SK-N-SH treated with all-trans-retinoic acid at 6 μM for 48 hours (cell line): ENCODE data around the gene GRM4.

Experiments used
- ATAC-seq: fragments of 200-7000 bp; cut with Tn5 transposase; 3 replicates; pipeline ENCODE4 v1.9.1; 2020; ENCODE audit warnings: mild to moderate bottlenecking, moderate library complexity
- ARNTL ChIP-seq: fragments of 450-650 bp; formaldehyde crosslinking; IDR thresholded peaks from 2 replicates; pipeline ENCODE4 v1.5.0; 2020; ENCODE audit warnings: low read depth, mild to moderate bottlenecking, moderate library complexity, borderline replicate concordance
- BACH2 ChIP-seq: fragments of 250-450 bp; sonication (Bioruptor Pico); IDR thresholded peaks from 2 replicates; pipeline ENCODE4 v1.9.0; 2021; ENCODE audit warnings: mild to moderate bottlenecking, borderline replicate concordance
- CREB5 ChIP-seq: fragments of 250-450 bp; sonication (Bioruptor Pico); IDR thresholded peaks from 2 replicates; pipeline ENCODE4 v1.5.1; 2020; ENCODE audit warnings: low read depth, mild to moderate bottlenecking, moderate library complexity
- CSDC2 ChIP-seq: fragments of 250-450 bp; sonication (Bioruptor Pico); IDR thresholded peaks from 2 replicates; pipeline ENCODE4 v1.5.0; 2020; ENCODE audit warnings: mild to moderate bottlenecking, moderate library complexity
- CSRNP3 ChIP-seq: fragments of 250-450 bp; sonication (Bioruptor Pico); IDR thresholded peaks from 2 replicates; pipeline ENCODE4 v1.5.1; 2021; ENCODE audit warnings: mild to moderate bottlenecking, moderate library complexity
- ESRRG ChIP-seq: fragments of 250-450 bp; sonication (Bioruptor Pico); IDR thresholded peaks from 2 replicates; pipeline ENCODE4 v1.6.1; 2021; ENCODE audit warnings: mild to moderate bottlenecking
- GLIS3 ChIP-seq: fragments of 250-450 bp; sonication (Bioruptor Pico); IDR thresholded peaks from 2 replicates; pipeline ENCODE4 v1.5.0; 2020; ENCODE audit warnings: mild to moderate bottlenecking, moderate library complexity
- ISL1 ChIP-seq: fragments of 250-450 bp; sonication (Bioruptor Pico); IDR thresholded peaks from 2 replicates; pipeline ENCODE4 v2.1.2; 2022; ENCODE audit warnings: mild to moderate bottlenecking, moderate library complexity
- OSR1 ChIP-seq: fragments of 250-450 bp; sonication (Bioruptor Pico); IDR thresholded peaks from 2 replicates; pipeline ENCODE4 v1.8.0; 2022; ENCODE audit warnings: moderate library complexity, mild to moderate bottlenecking, inconsistent platforms
- PATZ1 ChIP-seq: fragments of 250-450 bp; sonication (Bioruptor Pico); IDR thresholded peaks from 2 replicates; pipeline ENCODE4 v1.8.0; 2020; ENCODE audit warnings: mild to moderate bottlenecking, moderate library complexity, borderline replicate concordance
- POU6F1 ChIP-seq: fragments of 250-450 bp; sonication (Bioruptor Pico); IDR thresholded peaks from 2 replicates; pipeline ENCODE4 v1.8.0; 2021; ENCODE audit warnings: low read depth, mild to moderate bottlenecking, moderate library complexity, borderline replicate concordance
- PPARA ChIP-seq: fragments of 250-450 bp; sonication (Bioruptor Pico); IDR thresholded peaks from 2 replicates; pipeline ENCODE4 v1.5.0; 2020; ENCODE audit warnings: mild to moderate bottlenecking, borderline replicate concordance
- RARB ChIP-seq: fragments of 250-450 bp; sonication (Bioruptor Pico); IDR thresholded peaks from 2 replicates; pipeline ENCODE4 v1.8.0; 2021; ENCODE audit warnings: mild to moderate bottlenecking, moderate library complexity
- TCF4 ChIP-seq: fragments of 250-450 bp; sonication (Bioruptor Pico); IDR thresholded peaks from 2 replicates; pipeline ENCODE4 v1.8.0; 2021; ENCODE audit warnings: mild to moderate bottlenecking, moderate library complexity, borderline replicate concordance
- TOX ChIP-seq: fragments of 250-450 bp; sonication (Bioruptor Pico); IDR thresholded peaks from 2 replicates; pipeline ENCODE4 v1.8.0; 2021; ENCODE audit warnings: mild to moderate bottlenecking, moderate library complexity, borderline replicate concordance
- TSHZ2 ChIP-seq: fragments of 250-450 bp; sonication (Bioruptor Pico); IDR thresholded peaks from 2 replicates; pipeline ENCODE4 v1.5.0; 2020; ENCODE audit warnings: mild to moderate bottlenecking, moderate library complexity
- ZC3H10 ChIP-seq: fragments of 250-450 bp; sonication (Bioruptor Pico); IDR thresholded peaks from 2 replicates; pipeline ENCODE4 v1.5.1; 2021; ENCODE audit warnings: mild to moderate bottlenecking, moderate library complexity
- ZFP3 ChIP-seq: fragments of 250-450 bp; sonication (Bioruptor Pico); IDR thresholded peaks from 2 replicates; pipeline ENCODE4 v1.5.0; 2020; ENCODE audit warnings: mild to moderate bottlenecking, moderate library complexity
- ZNF565 ChIP-seq: fragments of 450-650 bp; formaldehyde crosslinking; conservative IDR thresholded peaks from 2 replicates; pipeline ENCODE4 v1.5.0; 2020; ENCODE audit warnings: low read depth, mild to moderate bottlenecking, moderate library complexity
- ZNF70 ChIP-seq: fragments of 450-650 bp; formaldehyde crosslinking; IDR thresholded peaks from 2 replicates; pipeline ENCODE4 v1.5.0; 2020; ENCODE audit warnings: mild to moderate bottlenecking, moderate library complexity
- ZNF8 ChIP-seq: fragments of 450-650 bp; formaldehyde crosslinking; IDR thresholded peaks from 2 replicates; pipeline ENCODE4 v1.5.0; 2020; ENCODE audit warnings: mild to moderate bottlenecking, moderate library complexity

The GRM4 gene

GRCh38 chr6:34098045-34098936 is 47.6 kb downstream of the GRM4 start:
- no peak for ATAC-seq
- TF ChIP-seq ZNF8 (CRISPR knock-in tag) (no peak), POU6F1 (no peak), RARB (CRISPR knock-in tag) (no peak), BACH2 (CRISPR knock-in tag) (no peak), PPARA (CRISPR knock-in tag) (no peak), PATZ1 (CRISPR knock-in tag) (no peak), ZNF565 (CRISPR knock-in tag) (no peak), CREB5 (CRISPR knock-in tag) (no peak), ISL1 (CRISPR knock-in tag) (no peak), TOX (CRISPR knock-in tag) (no peak), ZC3H10 (no peak), TCF4 (no peak), CSDC2 (no peak), CSRNP3 (CRISPR knock-in tag) (no peak), GLIS3 (CRISPR knock-in tag) (no peak), ZFP3 (CRISPR knock-in tag) (no peak), OSR1 (CRISPR knock-in tag) (no peak)

- TF ChIP-seq BACH2 (CRISPR knock-in tag) (no peak), ZNF70 (CRISPR knock-in tag) (no peak), ESRRG (CRISPR knock-in tag) (no peak)
- no peak for ATAC-seq
Observed at GRCh38 chr6:34096814-34097213, 49.1 kb downstream of the GRM4 start.

- TF ChIP-seq ZNF8 (CRISPR knock-in tag) (no peak), TCF4 (no peak), CSDC2 (no peak), ISL1 (CRISPR knock-in tag) (no peak), TOX (CRISPR knock-in tag) (no peak), ZC3H10 (no peak), ARNTL (CRISPR knock-in tag) (no peak), ZNF70 (CRISPR knock-in tag) (no peak), TSHZ2 (CRISPR knock-in tag) (no peak), RARB (CRISPR knock-in tag) (no peak), CSRNP3 (CRISPR knock-in tag) (no peak), BACH2 (CRISPR knock-in tag) (no peak), ZFP3 (CRISPR knock-in tag) (no peak), OSR1 (CRISPR knock-in tag) (no peak)
- no peak for ATAC-seq
Observed at GRCh38 chr6:34096193-34096592, 49.7 kb downstream of the GRM4 start.
